Putamen (tissue), 1 donor: ENCODE results near the gene SMIM5.

Experiments
- DNase-seq: peaks from one replicate; pipeline ENCODE4 v3.0.0-alpha.2; 2016; ENCODE audit warnings: low spot score

Gene SMIM5

GRCh38 chr17:75640556-75641119 lies 7.4 kb downstream of the SMIM5 start:
- DNase-seq: no peak

DNA sequence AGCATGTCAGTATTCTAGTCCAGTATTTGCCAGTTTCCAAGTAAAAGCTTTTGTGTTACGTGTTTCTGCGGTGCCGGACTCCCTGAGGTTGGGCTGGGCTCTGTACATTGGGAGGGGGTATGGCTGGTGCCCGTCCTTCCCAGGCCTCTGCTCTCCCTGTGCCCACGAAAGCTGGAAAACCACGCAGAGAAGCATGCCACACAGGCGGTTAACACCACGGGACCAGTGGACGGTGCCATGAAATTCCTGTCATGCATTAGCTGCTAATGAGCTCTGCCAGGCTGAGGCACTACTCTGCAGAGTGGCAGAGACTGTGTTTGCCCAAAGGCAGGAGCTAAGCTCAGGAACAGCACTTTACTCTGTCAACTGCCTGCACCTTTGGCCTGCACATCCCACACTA lies 8.1 kb downstream of the SMIM5 start:
- no peak for DNase-seq

DNA sequence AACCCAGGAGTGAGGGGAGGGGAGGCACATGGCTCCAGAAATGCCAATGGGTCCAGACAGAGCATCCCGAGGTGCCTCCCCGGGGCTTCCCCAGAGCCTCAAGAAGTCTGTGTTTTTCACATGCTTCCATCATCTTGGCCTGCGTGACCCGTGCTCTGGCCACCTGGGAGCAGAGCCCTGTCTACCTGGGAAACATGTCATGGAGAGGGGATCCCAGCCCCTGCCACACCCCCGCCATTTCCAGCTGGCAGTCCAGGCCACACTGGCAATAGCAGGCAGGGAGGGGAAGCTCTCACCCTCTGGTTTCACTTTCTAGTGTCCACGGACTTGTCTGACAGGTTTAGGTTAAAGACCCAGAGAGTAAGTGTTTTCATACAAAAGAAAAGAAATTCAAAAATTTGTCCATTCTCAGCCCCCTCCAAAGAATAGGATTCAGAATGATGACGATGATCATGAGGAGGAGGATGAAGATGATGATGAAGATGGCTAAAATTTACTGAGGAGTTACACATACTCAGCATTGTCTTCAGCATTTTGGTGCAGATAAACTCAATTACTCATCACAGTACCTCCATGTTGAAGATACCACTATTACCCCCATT lies 9.0 kb downstream of the SMIM5 start:
- DNase-seq: no peak

DNA sequence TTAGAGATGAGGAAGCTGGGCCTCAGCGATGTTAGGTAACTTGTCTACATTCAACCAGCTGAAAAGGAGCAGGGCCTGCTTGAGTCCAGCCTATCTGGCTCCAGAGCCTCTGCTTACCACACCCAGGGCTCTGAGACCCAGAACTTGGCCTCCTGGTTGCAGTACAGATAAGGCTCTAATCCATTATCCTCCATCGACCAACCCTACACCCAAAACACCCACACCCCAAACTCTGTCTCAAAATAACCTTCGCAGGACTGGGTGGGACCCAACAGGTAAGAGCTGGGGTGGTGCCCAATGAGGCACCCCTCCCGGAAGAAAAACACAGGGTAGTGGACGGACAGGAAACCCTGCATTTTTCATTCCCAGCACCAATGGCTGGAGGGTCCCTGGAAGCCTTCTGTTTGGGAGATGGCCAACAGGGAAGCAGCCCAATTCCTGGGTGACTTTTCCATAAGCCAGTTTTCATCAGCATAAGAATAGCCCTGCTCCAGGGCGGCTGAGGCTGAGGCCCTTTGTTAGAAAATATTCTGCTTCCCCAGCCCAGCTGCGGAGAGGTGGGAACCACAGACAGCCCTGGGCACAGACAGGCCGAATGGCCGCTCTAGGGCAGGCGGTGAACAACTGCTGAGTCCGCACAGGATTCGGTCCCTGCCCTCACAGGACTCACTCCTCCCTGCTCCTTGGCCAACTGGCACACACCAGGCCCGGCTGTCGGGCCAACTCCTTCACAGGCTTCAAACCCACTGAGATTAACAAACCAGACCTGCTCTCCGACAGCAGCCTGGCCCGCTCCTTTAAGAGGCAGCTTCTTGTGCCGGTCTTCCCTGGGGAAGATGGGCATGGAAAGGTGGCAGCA lies 9.8 kb downstream of the SMIM5 start:
- no peak for DNase-seq

DNA sequence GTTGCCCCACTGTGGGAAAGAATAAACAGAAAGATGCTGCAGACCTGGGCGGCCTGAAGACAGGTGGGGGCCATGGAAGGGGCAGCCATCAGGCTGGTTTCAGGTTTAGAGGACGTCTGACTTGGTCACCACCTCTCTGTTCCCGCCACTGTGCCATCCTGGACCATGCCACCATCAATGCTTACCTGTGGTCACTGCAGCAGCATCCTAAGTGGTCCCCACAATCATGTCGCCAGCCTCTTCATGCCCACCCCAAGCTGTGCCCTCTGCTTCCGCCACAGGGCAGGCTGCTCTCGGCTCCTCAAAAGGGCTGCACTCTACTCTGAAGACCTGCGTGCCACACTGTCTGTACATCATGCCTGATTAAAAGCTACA lies 10.4 kb downstream of the SMIM5 start:
- DNase-seq: no peak

GRCh38 chr17:75645501-75645888 lies 12.3 kb downstream of the SMIM5 start:
- DNase-seq: no peak

DNA sequence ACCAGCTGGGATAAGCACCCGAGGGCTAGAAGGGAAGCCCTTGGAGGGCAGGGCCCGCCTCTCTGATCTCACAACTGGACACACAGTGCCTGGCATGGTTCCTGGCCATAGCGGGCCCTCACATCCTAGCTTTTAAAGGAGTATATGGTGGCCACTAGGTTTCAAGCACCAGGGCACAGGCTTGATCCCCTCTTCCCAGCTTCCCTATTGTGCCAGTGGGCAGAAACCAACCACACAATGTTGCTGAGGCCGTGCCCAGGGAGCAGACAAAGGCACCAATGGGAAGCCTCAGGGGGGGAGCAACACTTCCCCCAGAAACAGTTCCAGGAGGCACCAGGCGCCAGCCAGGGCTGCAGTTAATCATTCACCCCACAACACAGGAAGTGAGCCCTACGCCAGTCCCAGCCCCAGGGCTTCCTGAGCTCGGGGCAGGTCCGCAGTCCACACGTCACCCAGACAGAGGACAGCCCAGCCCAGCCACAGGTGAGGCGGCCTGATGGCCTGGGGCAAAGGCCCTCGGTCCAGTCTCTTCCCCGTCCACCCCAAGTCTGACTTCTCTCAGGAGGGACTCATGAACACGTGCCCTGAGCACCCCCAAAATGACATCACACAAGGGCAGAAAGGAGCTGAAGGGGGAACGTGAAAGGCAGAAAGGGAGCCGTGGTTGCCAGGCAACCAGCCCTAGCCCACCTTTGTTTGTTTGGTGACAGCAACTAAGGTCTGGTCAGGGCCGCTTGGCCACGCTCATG lies 12.8 kb downstream of the SMIM5 start:
- DNase-seq: peak; percentile 92

DNA sequence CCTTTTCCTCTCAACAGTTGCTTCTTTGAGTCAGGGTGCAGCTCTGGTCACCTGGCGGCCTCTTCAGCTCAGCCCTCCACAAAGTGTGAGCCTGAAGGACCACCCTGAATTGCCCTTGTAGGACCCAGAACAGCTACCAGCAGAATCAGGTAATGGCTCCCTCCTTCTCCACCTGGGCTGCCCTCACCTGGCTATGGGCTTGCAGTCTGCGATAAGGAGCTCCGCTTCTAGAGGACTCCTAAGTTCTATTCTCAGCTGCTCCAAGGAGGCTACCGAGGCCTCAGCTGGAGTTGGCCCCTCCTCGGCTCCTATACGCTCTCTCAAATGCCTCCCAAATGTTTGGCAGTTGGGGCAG lies 13.4 kb downstream of the SMIM5 start:
- no peak for DNase-seq

- DNase-seq: no peak
These were observed 13.8 kb downstream of the SMIM5 start for GRCh38 chr17:75647061-75647460.

- no peak for DNase-seq
These were observed 14.7 kb downstream of the SMIM5 start for GRCh38 chr17:75647921-75648320.

DNA sequence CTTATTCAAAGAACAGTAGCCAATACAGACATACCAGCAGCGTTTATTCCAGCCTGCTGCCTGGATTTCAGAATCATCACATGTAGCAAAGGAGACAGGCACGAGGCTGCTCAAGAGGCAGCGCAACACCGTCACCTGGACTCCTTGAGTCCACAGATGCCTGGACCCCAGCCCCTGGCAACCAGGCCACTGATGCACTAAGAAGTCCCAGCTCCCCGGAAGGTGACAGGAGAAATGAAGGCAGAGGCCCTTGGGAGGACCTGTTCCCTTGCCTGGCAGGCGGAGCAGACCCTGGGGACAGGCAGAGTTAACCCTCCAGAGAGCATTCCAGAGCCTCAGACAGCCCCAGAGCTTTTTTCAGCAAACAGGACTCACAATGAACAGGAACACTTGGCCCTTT lies 16.5 kb downstream of the SMIM5 start:
- no peak for DNase-seq

DNA sequence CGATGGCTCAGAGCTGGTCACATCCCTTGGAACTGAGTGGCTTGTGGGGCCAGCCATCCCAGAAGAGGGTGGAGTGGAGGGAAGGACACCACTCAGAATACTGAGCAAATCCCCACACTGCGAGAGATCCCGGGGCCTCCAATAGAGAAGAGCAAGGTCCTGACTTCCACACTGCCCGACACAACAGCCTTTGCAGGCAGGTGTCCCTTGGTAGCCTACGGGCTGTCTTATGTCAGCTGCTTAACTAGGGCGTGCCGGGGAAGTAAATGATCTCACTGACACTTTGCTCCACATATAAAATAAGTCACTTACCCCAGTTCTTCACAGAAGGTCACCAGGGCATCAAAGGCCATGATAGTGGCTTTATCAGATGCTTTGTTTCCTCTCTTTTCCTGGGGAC lies 17.6 kb downstream of the SMIM5 start:
- DNase-seq: no peak

GRCh38 chr17:75652341-75652740 lies 19.1 kb downstream of the SMIM5 start:
- no peak for DNase-seq

DNA sequence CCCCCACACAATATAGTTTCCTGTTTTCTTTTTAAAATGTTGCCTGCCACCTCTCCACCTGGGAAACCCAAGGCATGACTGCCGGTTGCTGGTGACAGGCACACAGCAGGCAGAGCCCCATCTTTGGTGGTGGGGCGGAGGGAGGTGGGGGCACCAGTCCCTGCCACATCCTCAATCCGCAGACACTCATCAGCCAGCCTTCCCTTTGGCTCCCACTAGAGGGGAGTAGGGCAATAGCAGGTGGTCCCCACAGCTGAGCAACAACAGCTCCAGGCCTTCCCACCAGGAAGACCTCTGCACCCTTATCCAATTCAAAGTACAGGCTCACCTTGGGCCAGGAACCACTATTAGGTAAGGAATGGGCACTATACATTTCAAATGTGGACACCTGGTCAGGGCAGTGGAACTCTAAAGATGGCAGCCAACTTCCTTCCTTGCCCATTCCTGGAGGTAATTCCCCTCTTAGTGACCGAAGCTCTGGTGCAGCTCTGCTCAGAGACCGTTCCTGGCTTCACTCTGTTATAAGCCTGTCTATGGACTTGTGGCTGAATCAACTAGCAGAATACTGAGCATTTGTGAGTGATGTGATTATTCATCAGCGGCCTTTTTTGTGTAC lies 19.8 kb downstream of the SMIM5 start:
- no peak for DNase-seq

GRCh38 chr17:75654176-75654575 lies 20.9 kb downstream of the SMIM5 start:
- DNase-seq: peak; percentile 70

GRCh38 chr17:75658237-75658636 lies 25.0 kb downstream of the SMIM5 start:
- DNase-seq: no peak

DNA sequence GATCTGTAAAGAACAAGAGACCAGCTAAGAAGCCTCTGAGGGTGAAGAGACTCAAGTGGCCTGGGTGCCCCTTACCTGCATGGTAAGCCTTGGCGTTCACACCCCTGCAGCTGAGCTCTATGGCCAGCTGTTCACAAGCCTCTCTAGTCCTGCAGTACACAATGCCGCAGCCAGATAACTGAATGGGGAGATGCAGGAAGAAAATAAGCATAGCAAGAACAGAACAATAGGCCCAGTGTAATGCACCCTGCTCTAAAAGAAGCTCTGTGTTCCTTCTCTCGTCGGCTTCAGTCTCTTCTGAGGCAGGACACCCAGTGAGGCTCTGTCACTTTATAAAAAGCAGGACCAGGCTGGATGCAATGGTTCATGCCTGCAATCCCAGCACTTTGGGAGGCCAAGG lies 28.3 kb downstream of the SMIM5 start:
- peak; percentile 90 for DNase-seq

GRCh38 chr17:75662511-75662910 lies 29.3 kb downstream of the SMIM5 start:
- DNase-seq: no peak

- no peak for DNase-seq
These were observed 30.9 kb downstream of the SMIM5 start for GRCh38 chr17:75664099-75664549.

DNA sequence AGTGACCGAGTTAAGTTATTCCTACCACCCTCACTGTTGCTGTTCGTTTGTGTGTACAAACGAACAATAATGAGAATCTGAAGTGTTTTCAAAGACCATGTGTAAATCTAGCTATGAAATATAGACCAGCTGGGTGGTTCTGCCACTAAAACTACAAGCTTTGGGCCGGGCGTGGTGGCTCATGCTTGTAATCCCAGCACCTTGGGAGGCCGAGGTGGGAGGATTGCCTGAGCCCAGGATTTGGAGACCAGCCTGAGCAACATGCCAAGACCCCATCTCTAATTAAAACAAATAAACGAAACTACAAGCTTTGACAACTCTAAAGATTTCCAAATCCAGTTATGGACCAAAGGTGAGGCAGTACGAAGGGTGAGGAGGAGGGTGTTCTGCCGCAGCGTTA lies 32.7 kb downstream of the SMIM5 start:
- DNase-seq: no peak

GRCh38 chr17:75666959-75667790 lies 33.9 kb downstream of the SMIM5 start, which contains the start of the genes RECQL5 and SAP30BP:
RECQL5 (minus strand) TSS chr17:75667154; CDS start chr17:75666557, 597 bp downstream.
SAP30BP (plus strand) TSS chr17:75667338; CDS start chr17:75667373, 35 bp downstream.
- peak; percentile 98 for DNase-seq
